K562 (cell line): ENCODE results near the gene CAV1. TPM values are rescaled to one million over a fixed set of nuclear protein-coding genes. Genes with fewer than 3 reads are reported as not detected.

ENCODE experiments used
- CEBPG ChIP-seq, 3 experiments: fragments of 200-800 bp in 1 of 3; sonication (Bioruptor generic) in 1 of 3; sonication (generic) in 1 of 3; formaldehyde crosslinking in 1 of 3; IDR thresholded peaks in 2 of 3; conservative IDR thresholded peaks in 1 of 3; 2 replicates each; pipeline versions ENCODE4 v1.6.1 to v1.8.0; 2016 to 2022; ENCODE audit warnings: missing compliant biosample characterization in 2 of 3, missing genetic modification characterization in 2 of 3, mild to moderate bottlenecking in 1 of 3, missing genetic modification reagents in 1 of 3
- KAT8 ChIP-seq: fragments of 450-650 bp; IDR thresholded peaks from 2 replicates; pipeline ENCODE4 v1.6.1; 2016; ENCODE audit warnings: low read depth, mild to moderate bottlenecking
- KDM5B ChIP-seq: fragments of 200-600 bp; sonication (generic); IDR thresholded peaks from 2 replicates; pipeline ENCODE4 v1.6.1; 2012; ENCODE audit warnings: low read depth, mild to moderate bottlenecking, moderate library complexity, low read length, control low read depth, inconsistent platforms; ENCODE audit not compliant: insufficient replicate concordance
- MBD2 ChIP-seq: sonication (generic); IDR thresholded peaks from 2 replicates; pipeline ENCODE4 v1.6.1; 2016; ENCODE audit warnings: low read depth, borderline replicate concordance
- RBM17 ChIP-seq: fragments of 200-400 bp; formaldehyde crosslinking; IDR thresholded peaks from 2 replicates; pipeline ENCODE4 v1.6.1; 2017; ENCODE audit warnings: low read depth, mild to moderate bottlenecking, low read length, borderline replicate concordance
- RNF2 ChIP-seq: sonication (generic); IDR thresholded peaks from 2 replicates; pipeline ENCODE4 v1.6.1; 2016
- SETDB1 ChIP-seq: IDR thresholded peaks from one replicate; pipeline ENCODE4 v1.6.1; 2012; ENCODE audit warnings: low read length, control low read depth, inconsistent platforms
- SNIP1 ChIP-seq: fragments of 450-650 bp; IDR thresholded peaks from 2 replicates; pipeline ENCODE4 v1.7.1; 2017; ENCODE audit warnings: low read depth, mild to moderate bottlenecking
- TCF7L2 ChIP-seq: fragments of 150-350 bp; IDR thresholded peaks from 2 replicates; pipeline ENCODE4 v1.6.1; 2016; ENCODE audit warnings: low read depth, mild to moderate bottlenecking, low read length, moderate library complexity
- TEAD4 ChIP-seq, 2 experiments: sonication (generic) in 1 of 2; formaldehyde crosslinking in 1 of 2; IDR thresholded peaks; 2 replicates each; pipeline versions ENCODE4 v1.6.1 to v1.8.0; 2012 to 2022; ENCODE audit warnings: borderline replicate concordance in 1 of 2, inconsistent platforms in 1 of 2, low read length in 1 of 2, mild to moderate bottlenecking in 1 of 2, missing genetic modification reagents in 1 of 2
- ZNF121 ChIP-seq: sonication (generic); formaldehyde crosslinking; conservative IDR thresholded peaks from 2 replicates; pipeline ENCODE4 v1.8.0; 2022; ENCODE audit warnings: missing genetic modification reagents
- polyA plus RNA-seq, 8 experiments: library from polyadenylated mRNA; depleted of rRNA in 4 of 8; stranded (reverse) in 5 of 8; unstranded in 3 of 8; fragments of >200 nt; fragmentation: Nextera tagmentation in 2 of 8; fragmentation: Illumina TruSeq in 1 of 8; extraction: Ambion mirVana in 2 of 8; extraction: Trizol in 1 of 8; gene quantifications; 2 replicates each; pipeline versions ENCODE4 v1.2.1 to v1.2.3, GENCODE V29; 2011 to 2014; ENCODE audit warnings: inconsistent platforms in 1 of 8, missing spikeins in 1 of 8
- total RNA-seq, 7 experiments: library from RNA; depleted of rRNA in 6 of 7; stranded (reverse); fragments of >200 nt in 6 of 7; fragmentation: Illumina TruSeq in 2 of 7; extraction: Trizol in 2 of 7; gene quantifications; 2 replicates each; pipeline versions ENCODE4 v1.2.1 to v1.2.3, GENCODE V29; 2011 to 2021; ENCODE audit warnings: low replicate concordance in 1 of 7
- TF ChIP-seq, protein P1 (sequence below): fragments of 450-650 bp; IDR thresholded peaks from 2 replicates; pipeline ENCODE4 v1.6.1; 2016; ENCODE audit warnings: antibody characterized with exemption
- TF ChIP-seq, protein P2 (sequence below): fragments of 450-650 bp; IDR thresholded peaks from 2 replicates; pipeline ENCODE4 v1.6.1; 2018; ENCODE audit not compliant: partially characterized antibody
- TF ChIP-seq, protein P3 (sequence below), 3 experiments: fragments of 200-800 bp in 1 of 3; fragments of 250-450 bp in 1 of 3; fragments of 450-650 bp in 1 of 3; sonication (Bioruptor Pico) in 1 of 3; sonication (Bioruptor generic) in 1 of 3; formaldehyde crosslinking in 1 of 3; IDR thresholded peaks; 2 replicates each; pipeline versions ENCODE4 v1.6.1 to v1.8.0; 2016 to 2022; ENCODE audit warnings: mild to moderate bottlenecking in 2 of 3, missing genetic modification characterization in 2 of 3, missing compliant biosample characterization in 1 of 3, moderate library complexity in 1 of 3
- TF ChIP-seq, protein P4 (sequence below): sonication (generic); IDR thresholded peaks from 2 replicates; pipeline ENCODE4 v1.6.1; 2016

CAV1 gene
- total and polyA plus RNA-seq, 9 of the 15 experiments (the other 6 are each of a cell fraction or from before 2014, with no cell fraction given) = 0.08 to 1.5 (median 0.63) TPM

DNA sequence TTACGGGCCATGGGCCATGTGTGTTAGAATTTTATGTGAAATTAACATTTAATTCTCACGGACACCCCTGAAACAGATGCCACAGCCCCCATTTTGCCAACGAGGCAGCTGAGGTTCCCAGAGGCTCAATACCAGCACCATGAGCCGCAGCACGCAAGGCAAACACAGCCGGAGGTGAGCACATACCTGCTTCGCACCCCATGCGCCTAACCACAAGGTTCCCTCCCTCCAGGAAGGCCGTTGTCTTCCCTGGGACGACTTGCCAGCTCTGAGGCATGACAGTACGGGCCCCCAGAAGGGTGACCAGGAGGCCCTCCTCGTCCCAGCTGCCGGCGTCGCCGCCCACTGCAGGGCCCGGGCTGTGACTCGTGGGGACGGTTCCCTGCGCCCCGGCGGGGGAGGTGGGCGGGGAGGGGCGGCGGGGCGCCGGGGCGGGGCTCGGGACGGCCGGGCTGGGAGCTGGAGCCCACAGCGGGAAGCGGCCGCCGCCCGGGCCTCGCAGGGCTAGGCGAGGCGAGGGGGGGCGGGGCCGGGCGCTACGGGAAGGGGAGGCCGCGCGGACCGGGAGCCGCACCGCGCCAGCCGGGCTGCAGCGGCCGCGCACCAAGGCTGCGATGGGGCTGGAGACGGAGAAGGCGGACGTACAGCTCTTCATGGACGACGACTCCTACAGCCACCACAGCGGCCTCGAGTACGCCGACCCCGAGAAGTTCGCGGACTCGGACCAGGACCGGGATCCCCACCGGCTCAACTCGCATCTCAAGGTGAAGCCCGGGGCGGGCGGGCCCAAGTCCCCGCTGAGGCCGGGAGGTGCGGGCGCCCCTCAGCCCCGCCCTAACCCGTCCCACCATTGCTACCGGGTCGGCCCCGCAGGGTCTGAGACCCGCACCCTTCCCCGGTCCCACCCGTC is 25.4 kb upstream of the CAV1 start, which contains the start of gene CAV2 (continued):
- TF ChIP-seq, protein P1, sequence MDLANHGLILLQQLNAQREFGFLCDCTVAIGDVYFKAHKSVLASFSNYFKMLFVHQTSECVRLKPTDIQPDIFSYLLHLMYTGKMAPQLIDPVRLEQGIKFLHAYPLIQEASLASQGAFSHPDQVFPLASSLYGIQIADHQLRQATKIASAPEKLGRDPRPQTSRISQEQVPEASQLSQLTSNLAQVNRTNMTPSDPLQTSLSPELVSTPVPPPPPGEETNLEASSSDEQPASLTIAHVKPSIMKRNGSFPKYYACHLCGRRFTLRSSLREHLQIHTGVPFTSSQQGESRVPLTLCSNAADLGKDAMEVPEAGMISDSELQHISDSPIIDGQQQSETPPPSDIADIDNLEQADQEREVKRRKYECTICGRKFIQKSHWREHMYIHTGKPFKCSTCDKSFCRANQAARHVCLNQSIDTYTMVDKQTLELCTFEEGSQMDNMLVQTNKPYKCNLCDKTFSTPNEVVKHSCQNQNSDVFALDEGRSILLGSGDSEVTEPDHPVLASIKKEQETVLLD = 0 out of 2 replicates have a peak, but pooled peaks have one; percentile 49
- peak; percentile 13; the same call in 1 of the 2 replicates for TF ChIP-seq TEAD4 (IDR thresholded peaks at IDR 0.05; ENCODE audit: low read length)
- TF ChIP-seq TEAD4 (CRISPR knock-in tag; IDR thresholded peaks at IDR 0.05; ENCODE audit: borderline replicate concordance) = no peak
- TF ChIP-seq RBM17 = no peak
- TF ChIP-seq SNIP1 = no peak
- TF ChIP-seq, protein P2, sequence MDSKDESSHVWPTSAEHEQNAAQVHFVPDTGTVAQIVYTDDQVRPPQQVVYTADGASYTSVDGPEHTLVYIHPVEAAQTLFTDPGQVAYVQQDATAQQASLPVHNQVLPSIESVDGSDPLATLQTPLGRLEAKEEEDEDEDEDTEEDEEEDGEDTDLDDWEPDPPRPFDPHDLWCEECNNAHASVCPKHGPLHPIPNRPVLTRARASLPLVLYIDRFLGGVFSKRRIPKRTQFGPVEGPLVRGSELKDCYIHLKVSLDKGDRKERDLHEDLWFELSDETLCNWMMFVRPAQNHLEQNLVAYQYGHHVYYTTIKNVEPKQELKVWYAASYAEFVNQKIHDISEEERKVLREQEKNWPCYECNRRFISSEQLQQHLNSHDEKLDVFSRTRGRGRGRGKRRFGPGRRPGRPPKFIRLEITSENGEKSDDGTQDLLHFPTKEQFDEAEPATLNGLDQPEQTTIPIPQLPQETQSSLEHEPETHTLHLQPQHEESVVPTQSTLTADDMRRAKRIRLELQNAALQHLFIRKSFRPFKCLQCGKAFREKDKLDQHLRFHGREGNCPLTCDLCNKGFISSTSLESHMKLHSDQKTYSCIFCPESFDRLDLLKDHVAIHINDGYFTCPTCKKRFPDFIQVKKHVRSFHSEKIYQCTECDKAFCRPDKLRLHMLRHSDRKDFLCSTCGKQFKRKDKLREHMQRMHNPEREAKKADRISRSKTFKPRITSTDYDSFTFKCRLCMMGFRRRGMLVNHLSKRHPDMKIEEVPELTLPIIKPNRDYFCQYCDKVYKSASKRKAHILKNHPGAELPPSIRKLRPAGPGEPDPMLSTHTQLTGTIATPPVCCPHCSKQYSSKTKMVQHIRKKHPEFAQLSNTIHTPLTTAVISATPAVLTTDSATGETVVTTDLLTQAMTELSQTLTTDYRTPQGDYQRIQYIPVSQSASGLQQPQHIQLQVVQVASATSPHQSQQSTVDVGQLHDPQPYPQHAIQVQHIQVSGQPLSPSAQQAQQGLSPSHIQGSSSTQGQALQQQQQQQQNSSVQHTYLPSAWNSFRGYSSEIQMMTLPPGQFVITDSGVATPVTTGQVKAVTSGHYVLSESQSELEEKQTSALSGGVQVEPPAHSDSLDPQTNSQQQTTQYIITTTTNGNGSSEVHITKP = peak; percentile 57
- peak; percentile 76 for TF ChIP-seq KDM5B
- TF ChIP-seq ZNF121 (CRISPR knock-in tag) = no peak
- TF ChIP-seq, protein P3, sequence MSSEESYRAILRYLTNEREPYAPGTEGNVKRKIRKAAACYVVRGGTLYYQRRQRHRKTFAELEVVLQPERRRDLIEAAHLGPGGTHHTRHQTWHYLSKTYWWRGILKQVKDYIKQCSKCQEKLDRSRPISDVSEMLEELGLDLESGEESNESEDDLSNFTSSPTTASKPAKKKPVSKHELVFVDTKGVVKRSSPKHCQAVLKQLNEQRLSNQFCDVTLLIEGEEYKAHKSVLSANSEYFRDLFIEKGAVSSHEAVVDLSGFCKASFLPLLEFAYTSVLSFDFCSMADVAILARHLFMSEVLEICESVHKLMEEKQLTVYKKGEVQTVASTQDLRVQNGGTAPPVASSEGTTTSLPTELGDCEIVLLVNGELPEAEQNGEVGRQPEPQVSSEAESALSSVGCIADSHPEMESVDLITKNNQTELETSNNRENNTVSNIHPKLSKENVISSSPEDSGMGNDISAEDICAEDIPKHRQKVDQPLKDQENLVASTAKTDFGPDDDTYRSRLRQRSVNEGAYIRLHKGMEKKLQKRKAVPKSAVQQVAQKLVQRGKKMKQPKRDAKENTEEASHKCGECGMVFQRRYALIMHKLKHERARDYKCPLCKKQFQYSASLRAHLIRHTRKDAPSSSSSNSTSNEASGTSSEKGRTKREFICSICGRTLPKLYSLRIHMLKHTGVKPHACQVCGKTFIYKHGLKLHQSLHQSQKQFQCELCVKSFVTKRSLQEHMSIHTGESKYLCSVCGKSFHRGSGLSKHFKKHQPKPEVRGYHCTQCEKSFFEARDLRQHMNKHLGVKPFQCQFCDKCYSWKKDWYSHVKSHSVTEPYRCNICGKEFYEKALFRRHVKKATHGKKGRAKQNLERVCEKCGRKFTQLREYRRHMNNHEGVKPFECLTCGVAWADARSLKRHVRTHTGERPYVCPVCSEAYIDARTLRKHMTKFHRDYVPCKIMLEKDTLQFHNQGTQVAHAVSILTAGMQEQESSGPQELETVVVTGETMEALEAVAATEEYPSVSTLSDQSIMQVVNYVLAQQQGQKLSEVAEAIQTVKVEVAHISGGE (CRISPR knock-in tag; IDR thresholded peaks at IDR 0.05) = peak in 1 of 3 experiments; percentile 32; a peak in 2 of 6 replicates
- TF ChIP-seq RNF2 = no peak
- no peak for TF ChIP-seq TCF7L2
- TF ChIP-seq MBD2 = peak; percentile 34; the same call in 1 of the 2 replicates
- no peak for TF ChIP-seq KAT8
- no peak for TF ChIP-seq SETDB1
- no peak for TF ChIP-seq CEBPG (CRISPR knock-in tag; IDR thresholded peaks at IDR 0.05)
- TF ChIP-seq CEBPG (tag; conservative IDR thresholded peaks at IDR 0.05 in 1 of 2, IDR thresholded peaks at IDR 0.05 in 1 of 2) = no peak
- TF ChIP-seq, protein P4, sequence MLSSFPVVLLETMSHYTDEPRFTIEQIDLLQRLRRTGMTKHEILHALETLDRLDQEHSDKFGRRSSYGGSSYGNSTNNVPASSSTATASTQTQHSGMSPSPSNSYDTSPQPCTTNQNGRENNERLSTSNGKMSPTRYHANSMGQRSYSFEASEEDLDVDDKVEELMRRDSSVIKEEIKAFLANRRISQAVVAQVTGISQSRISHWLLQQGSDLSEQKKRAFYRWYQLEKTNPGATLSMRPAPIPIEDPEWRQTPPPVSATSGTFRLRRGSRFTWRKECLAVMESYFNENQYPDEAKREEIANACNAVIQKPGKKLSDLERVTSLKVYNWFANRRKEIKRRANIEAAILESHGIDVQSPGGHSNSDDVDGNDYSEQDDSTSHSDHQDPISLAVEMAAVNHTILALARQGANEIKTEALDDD = no peak
